ENCODE data around the gene MALSU1.

DNA sequence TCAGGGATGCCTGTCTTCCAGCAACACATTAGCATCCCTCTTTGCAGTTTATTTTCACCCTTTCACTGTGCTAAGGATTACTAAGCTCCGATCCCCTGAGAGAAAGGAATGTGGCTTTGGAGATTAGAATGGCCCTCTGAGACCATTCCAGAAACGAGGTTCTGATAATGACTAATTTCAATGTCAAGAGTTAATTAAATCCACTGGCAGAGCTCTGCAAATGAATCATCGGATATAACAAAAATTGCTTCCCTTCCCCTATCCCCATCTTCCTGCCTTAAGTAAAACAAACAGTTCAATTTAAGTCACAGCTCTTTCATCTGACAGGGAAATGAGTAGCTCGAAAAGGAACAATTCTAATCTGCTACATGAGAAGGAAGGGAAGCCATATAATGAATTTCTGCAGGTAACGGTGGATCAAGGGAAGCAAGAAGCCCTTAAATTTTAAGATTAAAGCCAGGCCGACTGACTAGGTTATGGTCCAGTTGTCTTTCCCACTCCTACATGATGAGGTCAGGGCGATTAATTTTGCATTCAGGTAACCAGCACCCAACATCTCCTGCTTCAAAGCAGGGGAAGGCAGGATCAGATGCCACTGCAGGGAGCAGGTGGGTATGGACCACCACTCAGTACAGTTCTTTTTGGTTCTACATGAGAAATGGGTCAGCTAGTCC lies 50.5 kb downstream of the MALSU1 start:
- TF ChIP-seq, protein P1, sequence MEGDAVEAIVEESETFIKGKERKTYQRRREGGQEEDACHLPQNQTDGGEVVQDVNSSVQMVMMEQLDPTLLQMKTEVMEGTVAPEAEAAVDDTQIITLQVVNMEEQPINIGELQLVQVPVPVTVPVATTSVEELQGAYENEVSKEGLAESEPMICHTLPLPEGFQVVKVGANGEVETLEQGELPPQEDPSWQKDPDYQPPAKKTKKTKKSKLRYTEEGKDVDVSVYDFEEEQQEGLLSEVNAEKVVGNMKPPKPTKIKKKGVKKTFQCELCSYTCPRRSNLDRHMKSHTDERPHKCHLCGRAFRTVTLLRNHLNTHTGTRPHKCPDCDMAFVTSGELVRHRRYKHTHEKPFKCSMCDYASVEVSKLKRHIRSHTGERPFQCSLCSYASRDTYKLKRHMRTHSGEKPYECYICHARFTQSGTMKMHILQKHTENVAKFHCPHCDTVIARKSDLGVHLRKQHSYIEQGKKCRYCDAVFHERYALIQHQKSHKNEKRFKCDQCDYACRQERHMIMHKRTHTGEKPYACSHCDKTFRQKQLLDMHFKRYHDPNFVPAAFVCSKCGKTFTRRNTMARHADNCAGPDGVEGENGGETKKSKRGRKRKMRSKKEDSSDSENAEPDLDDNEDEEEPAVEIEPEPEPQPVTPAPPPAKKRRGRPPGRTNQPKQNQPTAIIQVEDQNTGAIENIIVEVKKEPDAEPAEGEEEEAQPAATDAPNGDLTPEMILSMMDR (IDR thresholded peaks at IDR 0.05), result no peak
- TF ChIP-seq POLR2AphosphoS5 (IDR thresholded peaks at IDR 0.05), result no peak
